ENCODE data around the gene POLK. TPM values are rescaled to one million over a fixed set of nuclear protein-coding genes. Genes with fewer than 3 reads are reported as not detected.

Gene POLK
- total and polyA plus RNA-seq, 9 donors: 14.6 to 35.0 (median 20.4) TPM

- H3K27ac ChIP-seq (ENCODE audit: low read length): no peak overlapping the region
Measured at GRCh38 chr5:75623846-75624245, 112.2 kb downstream of the POLK start.

GRCh38 chr5:75626959-75627358 is 115.3 kb downstream of the POLK start:
- H3K4me1 ChIP-seq (ENCODE audit: control insufficient read depth, insufficient read depth, low read length): no peaks in the 10 kb centered on the region
- no peak for DNase-seq
- no peaks in the 10 kb centered on the region for H3K27me3 ChIP-seq (ENCODE audit: control insufficient read depth, insufficient read depth, low read length)
- no peaks in the 10 kb centered on the region for H3K9me3 ChIP-seq (replicated peaks; ENCODE audit: control insufficient read depth, low read depth, low read length)
- no peaks in the 10 kb centered on the region for H3K36me3 ChIP-seq (ENCODE audit: control insufficient read depth, insufficient read depth, low read length)
- H3K27ac ChIP-seq (ENCODE audit: low read length): no peak overlapping the region
- H3K4me3 ChIP-seq (ENCODE audit: low read length): no peak overlapping the region

More at GRCh38 chr5:75623846-75624245, 112.2 kb downstream of the POLK start:
- H3K9me3 ChIP-seq (replicated peaks; ENCODE audit: control insufficient read depth, low read depth, low read length): no peaks in the 10 kb centered on the region
- H3K36me3 ChIP-seq (ENCODE audit: control insufficient read depth, insufficient read depth, low read length): no peaks in the 10 kb centered on the region
- no peak overlapping the region for H3K4me3 ChIP-seq (ENCODE audit: low read length)
- DNase-seq: no peak
- no peaks in the 10 kb centered on the region for H3K4me1 ChIP-seq (ENCODE audit: control insufficient read depth, insufficient read depth, low read length)
- no peaks in the 10 kb centered on the region for H3K27me3 ChIP-seq (ENCODE audit: control insufficient read depth, insufficient read depth, low read length)

- no peaks in the 10 kb centered on the region for H3K9me3 ChIP-seq (replicated peaks; ENCODE audit: control insufficient read depth, low read depth, low read length)
- peak; percentile 59 for DNase-seq
- WGBS (ENCODE audit: insufficient coverage): no CpG with 5 or more reads among the region's 1 CpG
- H3K4me1 ChIP-seq (ENCODE audit: control insufficient read depth, insufficient read depth, low read length): no peaks in the 10 kb centered on the region
- no peaks in the 10 kb centered on the region for H3K36me3 ChIP-seq (ENCODE audit: control insufficient read depth, insufficient read depth, low read length)
- no peak overlapping the region for H3K4me3 ChIP-seq (ENCODE audit: low read length)
- H3K27me3 ChIP-seq (ENCODE audit: control insufficient read depth, insufficient read depth, low read length): no peaks in the 10 kb centered on the region
- H3K27ac ChIP-seq (ENCODE audit: low read length): no peak overlapping the region
Measured at GRCh38 chr5:75627801-75628200, 116.1 kb downstream of the POLK start.

GRCh38 chr5:75630875-75631274 is 119.2 kb downstream of the POLK start:
- Histone ChIP-seq H3K9me3 (replicated peaks; ENCODE audit: control insufficient read depth, low read depth, low read length) (no peaks in the 10 kb centered on the region), H3K27me3 (ENCODE audit: control insufficient read depth, insufficient read depth, low read length) (no peaks in the 10 kb centered on the region), H3K4me1 (ENCODE audit: control insufficient read depth, insufficient read depth, low read length) (no peaks in the 10 kb centered on the region), H3K36me3 (ENCODE audit: control insufficient read depth, insufficient read depth, low read length) (no peaks in the 10 kb centered on the region), H3K27ac (ENCODE audit: low read length) (no peak overlapping the region), H3K4me3 (ENCODE audit: low read length) (no peak overlapping the region)
- WGBS (ENCODE audit: insufficient coverage): 100% methylated on average over 2 of the region's 2 CpGs
- no peak for DNase-seq

- no peak overlapping the region for H3K27ac ChIP-seq (ENCODE audit: low read length)
- no peak for DNase-seq
- H3K36me3 ChIP-seq (ENCODE audit: control insufficient read depth, insufficient read depth, low read length): no peaks in the 10 kb centered on the region
- no peak overlapping the region for H3K4me3 ChIP-seq (ENCODE audit: low read length)
- no peaks in the 10 kb centered on the region for H3K9me3 ChIP-seq (replicated peaks; ENCODE audit: control insufficient read depth, low read depth, low read length)
- no peaks in the 10 kb centered on the region for H3K27me3 ChIP-seq (ENCODE audit: control insufficient read depth, insufficient read depth, low read length)
- no CpG with 5 or more reads among the region's 1 CpG for WGBS (ENCODE audit: insufficient coverage)
- H3K4me1 ChIP-seq (ENCODE audit: control insufficient read depth, insufficient read depth, low read length): no peaks in the 10 kb centered on the region
Measured at GRCh38 chr5:75632321-75632720, 120.6 kb downstream of the POLK start.

- no CpG with 5 or more reads among the region's 1 CpG for WGBS (ENCODE audit: insufficient coverage)
- Histone ChIP-seq H3K4me3 (ENCODE audit: low read length) (no peak overlapping the region), H3K9me3 (replicated peaks; ENCODE audit: control insufficient read depth, low read depth, low read length) (no peaks in the 10 kb centered on the region), H3K27me3 (ENCODE audit: control insufficient read depth, insufficient read depth, low read length) (no peaks in the 10 kb centered on the region), H3K36me3 (ENCODE audit: control insufficient read depth, insufficient read depth, low read length) (no peaks in the 10 kb centered on the region), H3K27ac (ENCODE audit: low read length) (no peak overlapping the region), H3K4me1 (ENCODE audit: control insufficient read depth, insufficient read depth, low read length) (no peaks in the 10 kb centered on the region)
- DNase-seq: no peak
Measured at GRCh38 chr5:75637949-75638348, 126.3 kb downstream of the POLK start.

- 75% methylated on average over 2 of the region's 3 CpGs for WGBS (ENCODE audit: insufficient coverage)
- peak overlapping the region; percentile 17 for H3K27ac ChIP-seq (ENCODE audit: low read length)
- no peaks in the 10 kb centered on the region for H3K36me3 ChIP-seq (ENCODE audit: control insufficient read depth, insufficient read depth, low read length)
- DNase-seq: peak; percentile 69
- H3K27me3 ChIP-seq (ENCODE audit: control insufficient read depth, insufficient read depth, low read length): no peaks in the 10 kb centered on the region
- H3K4me3 ChIP-seq (ENCODE audit: low read length): no peak overlapping the region
- no peaks in the 10 kb centered on the region for H3K4me1 ChIP-seq (ENCODE audit: control insufficient read depth, insufficient read depth, low read length)
- no peaks in the 10 kb centered on the region for H3K9me3 ChIP-seq (replicated peaks; ENCODE audit: control insufficient read depth, low read depth, low read length)
Measured at GRCh38 chr5:75639535-75640311, 128.0 kb downstream of the POLK start.

- peak; percentile 74 for DNase-seq
- no peaks in the 10 kb centered on the region for H3K9me3 ChIP-seq (replicated peaks; ENCODE audit: control insufficient read depth, low read depth, low read length)
- no peak overlapping the region for H3K27ac ChIP-seq (ENCODE audit: low read length)
- no peaks in the 10 kb centered on the region for H3K27me3 ChIP-seq (ENCODE audit: control insufficient read depth, insufficient read depth, low read length)
- no peaks in the 10 kb centered on the region for H3K4me1 ChIP-seq (ENCODE audit: control insufficient read depth, insufficient read depth, low read length)
- no peaks in the 10 kb centered on the region for H3K36me3 ChIP-seq (ENCODE audit: control insufficient read depth, insufficient read depth, low read length)
- no peak overlapping the region for H3K4me3 ChIP-seq (ENCODE audit: low read length)
Measured at GRCh38 chr5:75640395-75640794, 128.7 kb downstream of the POLK start.

GRCh38 chr5:75640826-75641225 is 129.1 kb downstream of the POLK start:
- WGBS (ENCODE audit: insufficient coverage): no CpG with 5 or more reads among the region's 2 CpGs
- Histone ChIP-seq H3K36me3 (ENCODE audit: control insufficient read depth, insufficient read depth, low read length) (no peaks in the 10 kb centered on the region), H3K9me3 (replicated peaks; ENCODE audit: control insufficient read depth, low read depth, low read length) (no peaks in the 10 kb centered on the region), H3K4me1 (ENCODE audit: control insufficient read depth, insufficient read depth, low read length) (no peaks in the 10 kb centered on the region), H3K27me3 (ENCODE audit: control insufficient read depth, insufficient read depth, low read length) (no peaks in the 10 kb centered on the region), H3K4me3 (ENCODE audit: low read length) (no peak overlapping the region), H3K27ac (ENCODE audit: low read length) (no peak overlapping the region)
- DNase-seq: no peak

GRCh38 chr5:75648712-75649111 is 137.0 kb downstream of the POLK start:
- WGBS (ENCODE audit: insufficient coverage): no CpG with 5 or more reads among the region's 2 CpGs

More at GRCh38 chr5:75648712-75649111, 137.0 kb downstream of the POLK start:
- no peaks in the 10 kb centered on the region for H3K4me1 ChIP-seq (ENCODE audit: control insufficient read depth, insufficient read depth, low read length)
- no peaks in the 10 kb centered on the region for H3K36me3 ChIP-seq (ENCODE audit: control insufficient read depth, insufficient read depth, low read length)
- no peaks in the 10 kb centered on the region for H3K27me3 ChIP-seq (ENCODE audit: control insufficient read depth, insufficient read depth, low read length)
- no peaks in the 10 kb centered on the region for H3K9me3 ChIP-seq (replicated peaks; ENCODE audit: control insufficient read depth, low read depth, low read length)
- H3K27ac ChIP-seq (ENCODE audit: low read length): no peak overlapping the region
- no peak overlapping the region for H3K4me3 ChIP-seq (ENCODE audit: low read length)
- no peak for DNase-seq
